ENCODE measurements around the gene C1orf122.

C1orf122 gene

DNA sequence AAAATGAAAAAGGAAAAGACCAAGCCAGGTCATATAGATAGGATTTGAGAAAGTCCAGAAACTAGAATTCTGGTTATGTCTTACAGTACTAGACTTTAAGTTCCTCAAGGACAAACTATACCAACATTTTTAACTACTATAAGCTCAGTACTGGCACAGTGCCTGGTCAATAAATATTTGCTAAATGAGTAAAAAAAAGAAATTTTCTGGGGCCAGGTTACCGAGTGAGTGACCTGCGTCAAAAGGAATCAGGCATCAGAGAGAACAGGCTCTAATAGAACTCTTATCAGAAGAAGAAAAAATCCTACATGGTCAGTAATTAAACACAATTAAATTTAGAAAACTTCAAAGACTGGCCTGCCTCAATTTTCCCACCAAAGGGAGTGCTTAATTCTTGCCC lies 24.2 kb downstream of the C1orf122 start:
- no peaks in the 10 kb centered on the region for H3K27me3 Mint-ChIP-seq (ENCODE audit: low read depth, poor library complexity)
- H3K36me3 Mint-ChIP-seq (ENCODE audit: low read depth): peaks cover 58% of the 10 kb centered on the region
- no peak for DNase-seq

GRCh38 chr1:37836788-37837187 lies 29.2 kb downstream of the C1orf122 start:
- TF ChIP-seq, protein P1, sequence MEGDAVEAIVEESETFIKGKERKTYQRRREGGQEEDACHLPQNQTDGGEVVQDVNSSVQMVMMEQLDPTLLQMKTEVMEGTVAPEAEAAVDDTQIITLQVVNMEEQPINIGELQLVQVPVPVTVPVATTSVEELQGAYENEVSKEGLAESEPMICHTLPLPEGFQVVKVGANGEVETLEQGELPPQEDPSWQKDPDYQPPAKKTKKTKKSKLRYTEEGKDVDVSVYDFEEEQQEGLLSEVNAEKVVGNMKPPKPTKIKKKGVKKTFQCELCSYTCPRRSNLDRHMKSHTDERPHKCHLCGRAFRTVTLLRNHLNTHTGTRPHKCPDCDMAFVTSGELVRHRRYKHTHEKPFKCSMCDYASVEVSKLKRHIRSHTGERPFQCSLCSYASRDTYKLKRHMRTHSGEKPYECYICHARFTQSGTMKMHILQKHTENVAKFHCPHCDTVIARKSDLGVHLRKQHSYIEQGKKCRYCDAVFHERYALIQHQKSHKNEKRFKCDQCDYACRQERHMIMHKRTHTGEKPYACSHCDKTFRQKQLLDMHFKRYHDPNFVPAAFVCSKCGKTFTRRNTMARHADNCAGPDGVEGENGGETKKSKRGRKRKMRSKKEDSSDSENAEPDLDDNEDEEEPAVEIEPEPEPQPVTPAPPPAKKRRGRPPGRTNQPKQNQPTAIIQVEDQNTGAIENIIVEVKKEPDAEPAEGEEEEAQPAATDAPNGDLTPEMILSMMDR (IDR thresholded peaks at IDR 0.05): no peak
- H3K4me3 Mint-ChIP-seq: no peak overlapping the region
- H3K9me3 Mint-ChIP-seq: no peaks in the 10 kb centered on the region
- no peak overlapping the region for H3K27ac Mint-ChIP-seq
- DNase-seq: no peak
- no peaks in the 10 kb centered on the region for H3K4me1 Mint-ChIP-seq
- H3K27me3 Mint-ChIP-seq (ENCODE audit: low read depth, poor library complexity): no peaks in the 10 kb centered on the region
- peaks cover 40% of the 10 kb centered on the region for H3K36me3 Mint-ChIP-seq (ENCODE audit: low read depth)

More for the DNA sequence above, 24.2 kb downstream of the C1orf122 start:
- Mint-ChIP-seq H3K4me3 (no peak overlapping the region), H3K9me3 (no peaks in the 10 kb centered on the region), H3K27ac (no peak overlapping the region), H3K4me1 (no peaks in the 10 kb centered on the region)
- TF ChIP-seq, protein P1 (IDR thresholded peaks at IDR 0.05): no peak

DNA sequence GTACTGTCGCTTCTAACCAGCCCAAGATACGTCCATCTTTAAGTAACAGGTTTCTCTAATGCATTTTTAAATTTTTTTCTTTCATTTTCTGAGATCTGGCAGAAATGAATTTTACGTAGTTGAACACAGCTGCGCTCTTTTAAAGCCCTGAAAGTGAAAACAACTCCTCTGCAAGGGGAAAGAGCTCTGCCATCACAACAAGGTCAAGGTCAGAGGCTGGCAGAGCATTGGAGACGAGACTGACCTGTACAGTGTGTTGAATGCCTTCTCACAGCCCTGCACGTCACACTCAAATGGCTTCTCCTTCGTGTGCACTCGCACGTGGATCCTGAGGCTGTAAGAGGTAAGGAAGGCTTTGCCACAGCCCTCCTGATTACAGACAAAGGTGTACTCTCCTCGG lies 32.1 kb downstream of the C1orf122 start:
- H3K27ac Mint-ChIP-seq: no peak overlapping the region

DNA sequence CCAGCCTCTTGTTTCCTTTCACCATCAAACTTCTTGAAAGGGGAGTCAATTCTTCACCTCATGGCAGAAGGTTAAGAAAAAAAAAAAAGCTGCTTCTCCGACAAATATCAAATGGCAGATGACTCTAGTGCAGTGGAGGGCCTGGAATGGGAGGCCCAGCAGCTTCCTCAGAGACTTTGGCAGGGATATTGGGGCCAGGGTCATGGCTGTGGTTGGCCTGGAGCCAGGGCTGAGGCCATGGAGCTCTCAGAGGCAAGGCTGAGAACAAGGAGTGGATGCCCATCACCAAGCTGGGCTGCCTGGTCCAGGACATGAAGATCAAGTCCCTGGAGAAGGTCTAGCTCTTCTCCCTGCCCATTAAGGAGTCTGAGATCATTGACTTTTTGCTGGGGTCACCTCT lies 33.1 kb downstream of the C1orf122 start:
- Mint-ChIP-seq H3K9me3 (no peaks in the 10 kb centered on the region), H3K4me1 (no peaks in the 10 kb centered on the region), H3K27ac (no peak overlapping the region), H3K36me3 (ENCODE audit: low read depth) (peaks cover 23% of the 10 kb centered on the region), H3K4me3 (no peak overlapping the region), H3K27me3 (ENCODE audit: low read depth, poor library complexity) (no peaks in the 10 kb centered on the region)
- DNase-seq: no peak
- TF ChIP-seq, protein P1 (IDR thresholded peaks at IDR 0.05): no peak

More for the DNA sequence above, 32.1 kb downstream of the C1orf122 start:
- TF ChIP-seq, protein P1 (IDR thresholded peaks at IDR 0.05): no peak
- Mint-ChIP-seq H3K9me3 (no peaks in the 10 kb centered on the region), H3K4me1 (no peaks in the 10 kb centered on the region), H3K4me3 (no peak overlapping the region), H3K27me3 (ENCODE audit: low read depth, poor library complexity) (no peaks in the 10 kb centered on the region), H3K36me3 (ENCODE audit: low read depth) (peaks cover 26% of the 10 kb centered on the region)
- no peak for DNase-seq

- peaks cover 17% of the 10 kb centered on the region for H3K36me3 Mint-ChIP-seq (ENCODE audit: low read depth)
- H3K27me3 Mint-ChIP-seq (ENCODE audit: low read depth, poor library complexity): no peaks in the 10 kb centered on the region
- no peak for DNase-seq
- no peak overlapping the region for H3K4me3 Mint-ChIP-seq
- H3K9me3 Mint-ChIP-seq: no peaks in the 10 kb centered on the region
- no peak overlapping the region for H3K27ac Mint-ChIP-seq
- no peaks in the 10 kb centered on the region for H3K4me1 Mint-ChIP-seq
- TF ChIP-seq, protein P1 (IDR thresholded peaks at IDR 0.05): no peak
Observed at GRCh38 chr1:37841652-37842051, 34.1 kb downstream of the C1orf122 start.

- TF ChIP-seq, protein P1 (IDR thresholded peaks at IDR 0.05): no peak
- no peak overlapping the region for H3K27ac Mint-ChIP-seq
- no peaks in the 10 kb centered on the region for H3K27me3 Mint-ChIP-seq (ENCODE audit: low read depth, poor library complexity)
- peaks cover 9% of the 10 kb centered on the region for H3K36me3 Mint-ChIP-seq (ENCODE audit: low read depth)
- H3K4me1 Mint-ChIP-seq: no peaks in the 10 kb centered on the region
- H3K4me3 Mint-ChIP-seq: no peak overlapping the region
- H3K9me3 Mint-ChIP-seq: no peaks in the 10 kb centered on the region
- DNase-seq: no peak
Observed at GRCh38 chr1:37844536-37844935, 36.9 kb downstream of the C1orf122 start.
